SK-N-SH (cell line): ENCODE measurements around the gene RAB21. TPM values are rescaled to one million over a fixed set of nuclear protein-coding genes. Genes with fewer than 3 reads are reported as not detected.

Experiments used
- CTCF ChIA-PET: fragments of 300-600, 350-600 bp; formaldehyde crosslinking; extraction: SDS; loops from one replicate; lab custom pipeline; 2021; lab: Yijun Ruan, JAX
- POLR2A ChIA-PET: fragments of 350-600 bp; sonication (Branson Sonifier 250); formaldehyde crosslinking; extraction: SDS; loops from one replicate; lab custom pipeline; 2020; ENCODE audit warnings: antibody characterized with exemption, inconsistent platforms; lab: Yijun Ruan, JAX
- DNase-seq: peaks from one replicate; pipeline ENCODE4 v3.0.0; 2012
- H2AFZ ChIP-seq: fragments of 200-600 bp; sonication (generic); 2 replicates; pipeline ENCODE4 v1.8.1; 2016; ENCODE audit warnings: antibody characterized with exemption, mild to moderate bottlenecking, low read depth
- H3F3A ChIP-seq: fragments of 200-600 bp; sonication (generic); replicated peaks from 2 replicates; pipeline ENCODE3; 2016; ENCODE audit warnings: antibody characterized with exemption, mild to moderate bottlenecking; ENCODE audit not compliant: insufficient read depth
- H3K27ac ChIP-seq, 2 experiments: fragments of 200-500 bp in 1 of 2; fragments of 200-600 bp in 1 of 2; sonication (Bioruptor generic) in 1 of 2; sonication (generic), shearing (Covaris generic) in 1 of 2; 2 replicates each; pipeline versions ENCODE4 v1.5.1 to v1.6.1; 2014 to 2016; ENCODE audit warnings: low read depth in 2 of 2, inconsistent platforms in 1 of 2, low read length in 1 of 2, mild to moderate bottlenecking in 1 of 2, mixed read lengths in 1 of 2
- H3K27me3 ChIP-seq: fragments of 200-600 bp; sonication (generic), shearing (Covaris generic); 2 replicates; pipeline ENCODE4 v1.6.1; 2016; ENCODE audit warnings: mixed run types; ENCODE audit not compliant: insufficient read depth
- H3K36me3 ChIP-seq, 2 experiments: fragments of 200-500 bp in 1 of 2; fragments of 200-600 bp in 1 of 2; sonication (Bioruptor generic) in 1 of 2; sonication (generic) in 1 of 2; replicated peaks in 1 of 2; 2 replicates each; pipeline versions ENCODE3 to v1.5.1; 2014 to 2016; ENCODE audit warnings: low read length in 1 of 2, mild to moderate bottlenecking in 1 of 2; ENCODE audit not compliant: insufficient read depth in 2 of 2, control insufficient read depth in 1 of 2
- H3K4me1 ChIP-seq, 2 experiments: fragments of 200-500 bp in 1 of 2; fragments of 200-600 bp in 1 of 2; sonication (Bioruptor generic) in 1 of 2; sonication (generic), shearing (Covaris generic) in 1 of 2; 2 replicates each; pipeline versions ENCODE4 v1.5.1 to v1.6.1; 2014 to 2016; ENCODE audit warnings: low read depth in 1 of 2, low read length in 1 of 2, mixed run types in 1 of 2; ENCODE audit not compliant: insufficient read depth in 2 of 2, control insufficient read depth in 1 of 2
- H3K4me2 ChIP-seq: fragments of 200-600 bp; sonication (generic), shearing (Covaris generic); 2 replicates; pipeline ENCODE4 v1.6.1; 2017; ENCODE audit warnings: mixed run types
- H3K4me3 ChIP-seq, 2 experiments: fragments of 200-500 bp in 1 of 2; fragments of 200-600 bp in 1 of 2; sonication (Bioruptor generic) in 1 of 2; sonication (generic), shearing (Covaris generic) in 1 of 2; 2 replicates each; pipeline versions ENCODE4 v1.5.1 to v1.8.1; 2014 to 2016; ENCODE audit warnings: low read depth in 2 of 2, inconsistent platforms in 1 of 2, low read length in 1 of 2, mild to moderate bottlenecking in 1 of 2, mixed read lengths in 1 of 2, moderate library complexity in 1 of 2
- H3K79me2 ChIP-seq: fragments of 200-600 bp; sonication (generic); 2 replicates; pipeline ENCODE4 v1.8.1; 2017; ENCODE audit warnings: mild to moderate bottlenecking; ENCODE audit not compliant: insufficient read depth
- H3K9ac ChIP-seq: fragments of 200-600 bp; sonication (generic); 2 replicates; pipeline ENCODE4 v1.6.1; 2017; ENCODE audit warnings: mixed run types
- H3K9me2 ChIP-seq: fragments of 200-600 bp; sonication (generic); 2 replicates; pipeline ENCODE4 v1.6.1; 2017; ENCODE audit warnings: mixed run types
- H3K9me3 ChIP-seq: fragments of 200-600 bp; sonication (generic); 2 replicates; pipeline ENCODE4 v1.6.1; 2017; ENCODE audit warnings: mixed run types, mild to moderate bottlenecking, moderate library complexity
- H4K20me1 ChIP-seq: fragments of 200-600 bp; sonication (generic); 2 replicates; pipeline ENCODE4 v1.6.1; 2017; ENCODE audit warnings: mild to moderate bottlenecking, mixed run types; ENCODE audit not compliant: insufficient read depth
- CTCF ChIP-seq: fragments of 200-600 bp; sonication (generic); IDR thresholded peaks from 2 replicates; pipeline ENCODE4 v1.6.1; 2017; ENCODE audit warnings: antibody characterized with exemption, mild to moderate bottlenecking, moderate library complexity
- FOSL2 ChIP-seq: IDR thresholded peaks from 2 replicates; pipeline ENCODE4 v1.4.0; 2012; ENCODE audit warnings: low read depth, mild to moderate bottlenecking, moderate library complexity, borderline replicate concordance
- FOXJ3 ChIP-seq: sonication (generic); formaldehyde crosslinking; IDR thresholded peaks from 2 replicates; pipeline ENCODE4 v1.5.1; 2020; ENCODE audit warnings: mild to moderate bottlenecking, missing genetic modification reagents
- FOXM1 ChIP-seq: IDR thresholded peaks from 2 replicates; pipeline ENCODE4 v1.4.0; 2012; ENCODE audit warnings: low read depth, mild to moderate bottlenecking
- GATA2 ChIP-seq: sonication (generic); formaldehyde crosslinking; IDR thresholded peaks from 2 replicates; pipeline ENCODE4 v1.5.0; 2020; ENCODE audit warnings: mild to moderate bottlenecking, missing genetic modification reagents
- JUND ChIP-seq: IDR thresholded peaks from 2 replicates; pipeline ENCODE4 v1.4.0; 2012
- MAX ChIP-seq: IDR thresholded peaks from 2 replicates; pipeline ENCODE4 v1.4.0; 2012; ENCODE audit warnings: low read depth
- MXI1 ChIP-seq: IDR thresholded peaks from 2 replicates; pipeline ENCODE4 v1.6.1; 2012; ENCODE audit warnings: mild to moderate bottlenecking, low read depth, low read length, improper control_type of control experiment
- NFIC ChIP-seq: IDR thresholded peaks from 2 replicates; pipeline ENCODE4 v1.4.0; 2012; ENCODE audit warnings: borderline replicate concordance
- PBX3 ChIP-seq: IDR thresholded peaks from 2 replicates; pipeline ENCODE4; 2012
- RAD21 ChIP-seq: IDR thresholded peaks from 2 replicates; pipeline ENCODE4 v1.6.1; 2012; ENCODE audit warnings: mild to moderate bottlenecking, low read length
- RCOR1 ChIP-seq: fragments of 150-350 bp; IDR thresholded peaks from 2 replicates; pipeline ENCODE4 v1.6.1; 2017; ENCODE audit warnings: antibody characterized with exemption, low read length
- RXRA ChIP-seq: IDR thresholded peaks from 2 replicates; pipeline ENCODE4 v1.4.0; 2012; ENCODE audit warnings: low read depth, mild to moderate bottlenecking, borderline replicate concordance
- SIN3A ChIP-seq: IDR thresholded peaks from 2 replicates; pipeline ENCODE4 v1.6.1; 2012; ENCODE audit warnings: low read depth, mild to moderate bottlenecking, low read length, moderate library complexity, borderline replicate concordance
- SMC3 ChIP-seq: IDR thresholded peaks from 2 replicates; pipeline ENCODE4 v1.6.1; 2012; ENCODE audit warnings: low read depth, low read length, improper control_type of control experiment
- TCF12 ChIP-seq: IDR thresholded peaks from 2 replicates; pipeline ENCODE4 v1.4.0; 2012
- USF2 ChIP-seq: fragments of 150-350 bp; IDR thresholded peaks from 2 replicates; pipeline ENCODE4 v1.6.1; 2017; ENCODE audit warnings: antibody characterized with exemption, low read length, low read depth, borderline replicate concordance
- WGBS: methylation state at CpG from one replicate; pipeline ENCODE4 v1.1.6; 2017; ENCODE audit warnings: low lambda C conversion rate; 5-methylcytosine and 5-hydroxymethylcytosine counted together
- polyA plus RNA-seq, 3 experiments: library from polyadenylated mRNA; depleted of rRNA; stranded (reverse); fragments of >200 nt; gene quantifications; 2 replicates each; pipeline ENCODE4 v1.2.3, GENCODE V29; 2012

The RAB21 gene
- polyA plus RNA-seq, 1 of the 3 experiments (the other 2 are of a cell fraction) = 6.5 TPM

- TF ChIP-seq PBX3 (no peak), GATA2 (CRISPR knock-in tag) (no peak), CTCF (no peak), FOXM1 (no peak), RXRA (no peak), TCF12 (no peak), SIN3A (no peak), SMC3 (no peak), RCOR1 (no peak), FOSL2 (no peak), FOXJ3 (CRISPR knock-in tag) (no peak)
Observed at GRCh38 chr12:71726548-71726947, 28.1 kb upstream of the RAB21 start (continued).

- no peaks in the 10 kb centered on the region for H3K27me3 ChIP-seq
- H2AFZ ChIP-seq = no peak overlapping the region
- peaks cover 4% of the 10 kb centered on the region for H3F3A ChIP-seq
- POLR2A ChIA-PET = no interaction called here
- no peak overlapping the region for H3K27ac ChIP-seq
- H3K4me3 ChIP-seq = no peak overlapping the region
- H3K9me2 ChIP-seq = no peaks in the 10 kb centered on the region
- no peak for DNase-seq
- CTCF ChIA-PET = no interaction called here
- H3K4me1 ChIP-seq = no peaks in the 10 kb centered on the region
- no peak overlapping the region for H3K4me2 ChIP-seq
- H3K9ac ChIP-seq = no peak overlapping the region
- TF ChIP-seq RAD21 (no peak), NFIC (no peak), MAX (no peak), MXI1 (no peak), FOXM1 (no peak), USF2 (no peak), SIN3A (no peak), FOSL2 (no peak), JUND (no peak)
- no peaks in the 10 kb centered on the region for H3K79me2 ChIP-seq
- no peaks in the 10 kb centered on the region for H4K20me1 ChIP-seq
- no peaks in the 10 kb centered on the region for H3K36me3 ChIP-seq
- 94% methylated on average over 5 of the region's 5 CpGs for WGBS
- H3K9me3 ChIP-seq = no peaks in the 10 kb centered on the region
Observed at GRCh38 chr12:71727958-71728357, 26.7 kb upstream of the RAB21 start.
